Measurements from ENCODE around the gene C1orf226. TPM values are rescaled to one million over a fixed set of nuclear protein-coding genes. Genes with fewer than 3 reads are reported as not detected.

Gene C1orf226
- total RNA-seq, 2 donors from 2014 or later = 5.1 to 6.2 TPM

DNA sequence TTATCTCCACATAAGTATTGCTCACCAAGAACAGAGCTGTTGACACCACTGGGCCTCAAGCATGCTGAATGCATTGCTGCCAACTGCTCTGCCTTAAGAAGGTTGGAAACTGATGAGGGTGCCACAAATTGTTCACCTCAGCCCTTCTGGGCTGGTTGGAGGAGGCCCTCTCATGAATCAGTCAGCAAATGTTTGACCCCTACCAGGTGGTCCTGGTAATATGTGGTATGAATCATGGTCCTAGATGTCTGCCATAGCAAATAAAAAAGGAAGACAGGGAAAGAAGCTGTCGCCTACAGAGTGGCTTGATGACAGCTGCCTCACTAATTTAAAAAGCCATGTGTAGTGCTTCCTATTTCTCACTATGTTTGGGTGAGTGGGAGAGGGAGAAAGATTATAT is 17.0 kb upstream of the C1orf226 start:
- Histone ChIP-seq H3K36me3 (ENCODE audit: control insufficient read depth, insufficient read depth, low read length) (no peaks in the 10 kb centered on the region), H3K9ac (ENCODE audit: extremely low read depth, low read length, poor library complexity, severe bottlenecking) (no peak overlapping the region), H3K4me3 (ENCODE audit: low read length) (no peak overlapping the region), H3K27ac (ENCODE audit: low read depth, low read length) (no peak overlapping the region), H3K27me3 (ENCODE audit: control insufficient read depth, insufficient read depth, low read length, poor library complexity, severe bottlenecking) (no peaks in the 10 kb centered on the region), H3K9me3 (ENCODE audit: control insufficient read depth, low read length) (no peaks in the 10 kb centered on the region), H3K4me1 (ENCODE audit: control insufficient read depth, insufficient read depth, low read length) (no peaks in the 10 kb centered on the region)
- WGBS, 2 experiments (ENCODE audit: insufficient coverage in 1 of 2, insufficient read length in 1 of 2) = 89 to 100% methylated on average over 1 of the region's 1 CpG
- Mint-ChIP-seq H3K9me3 (no peaks in the 10 kb centered on the region), H3K4me3 (no peak overlapping the region), H3K27ac (no peak overlapping the region), H3K27me3 (ENCODE audit: insufficient read depth) (peaks cover 1% of the 10 kb centered on the region), H3K4me1 (no peaks in the 10 kb centered on the region), H3K36me3 (ENCODE audit: low read depth) (no peaks in the 10 kb centered on the region)
- DNase-seq = no peak
- TF ChIP-seq, protein P1, sequence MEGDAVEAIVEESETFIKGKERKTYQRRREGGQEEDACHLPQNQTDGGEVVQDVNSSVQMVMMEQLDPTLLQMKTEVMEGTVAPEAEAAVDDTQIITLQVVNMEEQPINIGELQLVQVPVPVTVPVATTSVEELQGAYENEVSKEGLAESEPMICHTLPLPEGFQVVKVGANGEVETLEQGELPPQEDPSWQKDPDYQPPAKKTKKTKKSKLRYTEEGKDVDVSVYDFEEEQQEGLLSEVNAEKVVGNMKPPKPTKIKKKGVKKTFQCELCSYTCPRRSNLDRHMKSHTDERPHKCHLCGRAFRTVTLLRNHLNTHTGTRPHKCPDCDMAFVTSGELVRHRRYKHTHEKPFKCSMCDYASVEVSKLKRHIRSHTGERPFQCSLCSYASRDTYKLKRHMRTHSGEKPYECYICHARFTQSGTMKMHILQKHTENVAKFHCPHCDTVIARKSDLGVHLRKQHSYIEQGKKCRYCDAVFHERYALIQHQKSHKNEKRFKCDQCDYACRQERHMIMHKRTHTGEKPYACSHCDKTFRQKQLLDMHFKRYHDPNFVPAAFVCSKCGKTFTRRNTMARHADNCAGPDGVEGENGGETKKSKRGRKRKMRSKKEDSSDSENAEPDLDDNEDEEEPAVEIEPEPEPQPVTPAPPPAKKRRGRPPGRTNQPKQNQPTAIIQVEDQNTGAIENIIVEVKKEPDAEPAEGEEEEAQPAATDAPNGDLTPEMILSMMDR (conservative IDR thresholded peaks at IDR 0.05) = no peak

DNA sequence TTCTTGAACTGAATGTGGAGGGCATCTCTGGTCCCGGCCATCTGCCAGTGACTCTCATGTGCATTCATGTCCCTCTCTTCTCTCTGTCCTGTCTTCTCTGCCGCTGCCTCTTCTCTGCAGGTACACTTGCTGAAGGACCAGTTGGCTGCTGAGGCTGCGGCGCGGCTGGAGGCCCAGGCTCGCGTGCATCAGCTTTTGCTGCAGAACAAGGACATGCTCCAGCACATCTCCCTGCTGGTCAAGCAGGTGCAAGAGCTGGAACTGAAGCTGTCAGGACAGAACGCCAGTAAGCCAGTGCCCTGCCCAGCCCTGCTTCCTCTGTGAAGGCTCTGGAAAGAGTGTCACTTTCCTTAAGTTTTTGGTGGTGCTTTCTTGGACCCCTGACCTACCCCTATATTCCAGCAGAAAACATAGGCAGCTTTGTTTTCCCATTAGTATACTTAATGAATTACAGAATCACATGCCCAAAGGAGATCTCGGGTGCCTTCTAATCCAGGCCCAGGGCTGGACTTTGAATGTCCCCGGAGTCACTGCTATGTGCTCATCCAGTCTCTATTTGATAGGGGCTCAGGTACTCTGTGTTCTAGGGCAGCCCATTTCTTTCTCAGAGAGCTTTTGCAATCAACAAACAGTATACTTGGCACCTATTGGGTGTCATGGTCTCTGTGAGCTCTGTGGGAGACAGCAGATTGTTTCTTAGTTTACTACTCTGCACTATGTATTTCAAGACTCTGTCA is 16.1 kb upstream of the C1orf226 start:
- Histone ChIP-seq H3K9ac (ENCODE audit: extremely low read depth, low read length, poor library complexity, severe bottlenecking) (no peak overlapping the region), H3K27ac (ENCODE audit: low read depth, low read length) (no peak overlapping the region), H3K4me3 (ENCODE audit: low read length) (no peak overlapping the region), H3K9me3 (ENCODE audit: control insufficient read depth, low read length) (no peaks in the 10 kb centered on the region), H3K4me1 (ENCODE audit: control insufficient read depth, insufficient read depth, low read length) (no peaks in the 10 kb centered on the region), H3K27me3 (ENCODE audit: control insufficient read depth, insufficient read depth, low read length, poor library complexity, severe bottlenecking) (no peaks in the 10 kb centered on the region), H3K36me3 (ENCODE audit: control insufficient read depth, insufficient read depth, low read length) (no peaks in the 10 kb centered on the region)
- peaks cover 1% of the 10 kb centered on the region for H3K27me3 Mint-ChIP-seq (ENCODE audit: insufficient read depth)
- no peak overlapping the region for H3K27ac Mint-ChIP-seq
- H3K4me1 Mint-ChIP-seq = no peaks in the 10 kb centered on the region
- DNase-seq = no peak
- no peaks in the 10 kb centered on the region for H3K9me3 Mint-ChIP-seq
- no peak overlapping the region for H3K4me3 Mint-ChIP-seq
- H3K36me3 Mint-ChIP-seq (ENCODE audit: low read depth) = no peaks in the 10 kb centered on the region
- TF ChIP-seq, protein P1 (conservative IDR thresholded peaks at IDR 0.05) = no peak
- WGBS, 2 experiments (ENCODE audit: insufficient coverage in 1 of 2, insufficient read length in 1 of 2) = 95% methylated on average over 5 to 10 of the region's 10 CpGs

DNA sequence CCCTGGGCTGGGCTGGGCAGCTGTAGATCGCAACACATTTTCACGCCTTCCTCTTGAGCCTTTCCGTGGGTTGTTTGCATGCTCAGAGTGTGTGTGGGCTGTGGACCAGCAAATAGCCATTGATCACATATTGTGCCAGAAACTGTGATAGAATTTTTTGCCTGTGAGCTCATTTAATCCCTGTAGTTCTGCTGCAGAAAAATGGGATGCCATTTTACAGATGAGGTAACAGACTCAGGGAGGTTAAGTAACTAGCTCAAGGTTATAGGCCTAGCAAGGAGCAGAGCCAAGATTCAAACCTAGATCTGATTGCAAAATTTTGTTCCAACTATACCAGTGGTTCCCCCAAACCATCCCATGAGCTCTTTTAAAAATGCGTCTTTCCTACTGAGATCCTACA is 15.4 kb upstream of the C1orf226 start:
- Histone ChIP-seq H3K27ac (ENCODE audit: low read depth, low read length) (no peak overlapping the region), H3K27me3 (ENCODE audit: control insufficient read depth, insufficient read depth, low read length, poor library complexity, severe bottlenecking) (no peaks in the 10 kb centered on the region), H3K36me3 (ENCODE audit: control insufficient read depth, insufficient read depth, low read length) (no peaks in the 10 kb centered on the region), H3K9me3 (ENCODE audit: control insufficient read depth, low read length) (no peaks in the 10 kb centered on the region), H3K4me3 (ENCODE audit: low read length) (no peak overlapping the region), H3K4me1 (ENCODE audit: control insufficient read depth, insufficient read depth, low read length) (no peaks in the 10 kb centered on the region), H3K9ac (ENCODE audit: extremely low read depth, low read length, poor library complexity, severe bottlenecking) (no peak overlapping the region)
- H3K4me3 Mint-ChIP-seq = no peak overlapping the region
- no peaks in the 10 kb centered on the region for H3K36me3 Mint-ChIP-seq (ENCODE audit: low read depth)
- 70 to 71% methylated on average over 4 of the region's 4 CpGs for WGBS, 2 experiments (ENCODE audit: insufficient coverage in 1 of 2, insufficient read length in 1 of 2)
- TF ChIP-seq, protein P1 (conservative IDR thresholded peaks at IDR 0.05) = no peak
- peaks cover 4% of the 10 kb centered on the region for H3K27me3 Mint-ChIP-seq (ENCODE audit: insufficient read depth)
- no peaks in the 10 kb centered on the region for H3K4me1 Mint-ChIP-seq
- H3K9me3 Mint-ChIP-seq = no peaks in the 10 kb centered on the region
- no peak overlapping the region for H3K27ac Mint-ChIP-seq
- no peak for DNase-seq
